Measurements from ENCODE around the gene DAAM1. TPM values are rescaled to one million over a fixed set of nuclear protein-coding genes. Genes with fewer than 3 reads are reported as not detected.

The DAAM1 gene
- polyA plus RNA-seq, 1 donor from 2014 or later = 161 TPM

GRCh38 chr14:59344016-59344415 lies 155.5 kb downstream of the DAAM1 start:
- no peak overlapping the region for H3K9ac ChIP-seq (ENCODE audit: low read length)
- H3K36me3 ChIP-seq (ENCODE audit: insufficient read depth, low read length) = peaks cover 38% of the 10 kb centered on the region
- no peaks in the 10 kb centered on the region for H3K9me3 ChIP-seq (ENCODE audit: low read length)
- no peaks in the 10 kb centered on the region for H3K79me2 ChIP-seq (replicated peaks; ENCODE audit: insufficient read depth, low read length)
- H4K20me1 ChIP-seq (ENCODE audit: insufficient read depth) = no peaks in the 10 kb centered on the region
- no peaks in the 10 kb centered on the region for H3F3A ChIP-seq (ENCODE audit: insufficient read depth, low read length, poor library complexity, severe bottlenecking)
- no peaks in the 10 kb centered on the region for H3K9me2 ChIP-seq (ENCODE audit: insufficient read depth, low read length)
- H3K4me2 ChIP-seq (ENCODE audit: low read length) = no peak overlapping the region
- no peak overlapping the region for H3K27ac ChIP-seq (ENCODE audit: low read length)
- TF ChIP-seq POLR2AphosphoS5 (IDR thresholded peaks at IDR 0.05) = no peak
- no peak for TF ChIP-seq MXI1 (conservative IDR thresholded peaks at IDR 0.05; ENCODE audit: poor library complexity, severe bottlenecking)
- no peak for TF ChIP-seq CTCF (IDR thresholded peaks at IDR 0.05; ENCODE audit: poor library complexity, severe bottlenecking)
- no peak for TF ChIP-seq SMC3 (conservative IDR thresholded peaks at IDR 0.05; ENCODE audit: poor library complexity)
- TF ChIP-seq REST (IDR thresholded peaks at IDR 0.05; ENCODE audit: borderline replicate concordance) = no peak
- no peak for TF ChIP-seq TAF1 (IDR thresholded peaks at IDR 0.05; ENCODE audit: low read depth)
- no peak for TF ChIP-seq EZH2 (IDR thresholded peaks at IDR 0.05; ENCODE audit: borderline replicate concordance, insufficient read depth, low read length, poor library complexity, severe bottlenecking)
- TF ChIP-seq EP300 (conservative IDR thresholded peaks at IDR 0.05; ENCODE audit: poor library complexity, severe bottlenecking) = no peak
- no peak for TF ChIP-seq RAD21 (conservative IDR thresholded peaks at IDR 0.05)
- no peak overlapping the region for H3K4me3 ChIP-seq (ENCODE audit: low read length)
- no peak overlapping the region for H2AFZ ChIP-seq (ENCODE audit: low read depth, low read length)
- H3K27me3 ChIP-seq (ENCODE audit: insufficient read depth, low read depth, low read length) = no peaks in the 10 kb centered on the region

- Histone ChIP-seq H3K36me3 (ENCODE audit: insufficient read depth, low read length) (peaks cover 35% of the 10 kb centered on the region), H3K27ac (ENCODE audit: low read length) (no peak overlapping the region)
- TF ChIP-seq SMC3 (conservative IDR thresholded peaks at IDR 0.05; ENCODE audit: poor library complexity) (no peak), RAD21 (conservative IDR thresholded peaks at IDR 0.05) (no peak), POLR2AphosphoS5 (IDR thresholded peaks at IDR 0.05) (no peak), REST (IDR thresholded peaks at IDR 0.05; ENCODE audit: borderline replicate concordance) (no peak)
Observed at GRCh38 chr14:59344691-59345455, 156.4 kb downstream of the DAAM1 start.

More at GRCh38 chr14:59344691-59345455, 156.4 kb downstream of the DAAM1 start:
- Histone ChIP-seq H3K4me2 (ENCODE audit: low read length) (no peak overlapping the region), H3K4me3 (ENCODE audit: low read length) (no peak overlapping the region), H3K27me3 (ENCODE audit: insufficient read depth, low read depth, low read length) (no peaks in the 10 kb centered on the region), H3K9me2 (ENCODE audit: insufficient read depth, low read length) (no peaks in the 10 kb centered on the region), H3K9me3 (ENCODE audit: low read length) (no peaks in the 10 kb centered on the region), H3F3A (ENCODE audit: insufficient read depth, low read length, poor library complexity, severe bottlenecking) (no peaks in the 10 kb centered on the region), H3K9ac (ENCODE audit: low read length) (no peak overlapping the region), H3K79me2 (replicated peaks; ENCODE audit: insufficient read depth, low read length) (no peaks in the 10 kb centered on the region), H2AFZ (ENCODE audit: low read depth, low read length) (no peak overlapping the region), H4K20me1 (ENCODE audit: insufficient read depth) (no peaks in the 10 kb centered on the region)

Data from neural cell (in vitro differentiated cells).